CD14-positive monocyte (primary cell): ENCODE results near the gene COMMD10. TPM values are rescaled to one million over a fixed set of nuclear protein-coding genes. Genes with fewer than 3 reads are reported as not detected.

Source experiments
- DNase-seq, 3 donors: peaks; one replicate each; pipeline ENCODE4 v3.0.0-alpha.2; 2011 to 2022
- H2AFZ ChIP-seq: 2 replicates; pipeline ENCODE4 v1.6.0; 2012; ENCODE audit warnings: mild to moderate bottlenecking, low read depth, low read length, inconsistent platforms; ENCODE audit not compliant: insufficient read depth, poor library complexity, severe bottlenecking
- H3K27ac ChIP-seq, 2 donors: 1 replicate in 1 of 2; 2 replicates in 1 of 2; pipeline ENCODE4 v1.5.1; 2012 to 2013; ENCODE audit warnings: low read length in 2 of 2, control low read depth in 1 of 2, inconsistent platforms in 1 of 2, low read depth in 1 of 2, mild to moderate bottlenecking in 1 of 2
- H3K27me3 ChIP-seq, 2 donors: one replicate each; pipeline versions ENCODE4 v1.6.0 to v1.6.1; 2011 to 2013; ENCODE audit warnings: low read length in 2 of 2; ENCODE audit not compliant: control insufficient read depth in 2 of 2, insufficient read depth in 2 of 2
- H3K36me3 ChIP-seq, 2 donors: replicated peaks in 1 of 2; 1 replicate in 1 of 2; 2 replicates in 1 of 2; pipeline versions ENCODE4 v1.5.1 to v1.6.1; 2012 to 2013; ENCODE audit warnings: low read length in 2 of 2, control low read depth in 1 of 2, inconsistent platforms in 1 of 2, mild to moderate bottlenecking in 1 of 2; ENCODE audit not compliant: insufficient read depth in 2 of 2, control insufficient read depth in 1 of 2
- H3K4me1 ChIP-seq, 2 donors: 1 replicate in 1 of 2; 2 replicates in 1 of 2; pipeline versions ENCODE4 v1.5.1 to v1.6.1; 2012 to 2013; ENCODE audit warnings: low read length in 2 of 2, control low read depth in 1 of 2, inconsistent platforms in 1 of 2, mild to moderate bottlenecking in 1 of 2, moderate library complexity in 1 of 2; ENCODE audit not compliant: insufficient read depth in 2 of 2, control insufficient read depth in 1 of 2
- H3K4me2 ChIP-seq: replicated peaks from 2 replicates; pipeline ENCODE3; 2012; ENCODE audit warnings: low read length, moderate library complexity, mild to moderate bottlenecking; ENCODE audit not compliant: poor library complexity, severe bottlenecking; ENCODE audit errors: extremely low read depth
- H3K4me3 ChIP-seq, 3 experiments: fragments of 200-600 bp in 1 of 3; sonication (generic) in 1 of 3; replicated peaks in 1 of 3; 1 replicate in 2 of 3; 2 replicates in 1 of 3; pipeline ENCODE4 v1.5.1; 2011 to 2013; ENCODE audit warnings: low read length in 3 of 3, mild to moderate bottlenecking in 3 of 3, control low read depth in 2 of 3, low read depth in 2 of 3, inconsistent platforms in 1 of 3, moderate library complexity in 1 of 3
- H3K79me2 ChIP-seq: 2 replicates; pipeline ENCODE4 v1.6.0; 2012; ENCODE audit warnings: mild to moderate bottlenecking, control low read depth, inconsistent platforms, low read length, moderate library complexity; ENCODE audit not compliant: insufficient read depth
- H3K9ac ChIP-seq: 2 replicates; pipeline ENCODE4 v1.6.0; 2017; ENCODE audit warnings: low read length, mild to moderate bottlenecking; ENCODE audit not compliant: insufficient read depth, poor library complexity, severe bottlenecking
- H3K9me3 ChIP-seq, 2 donors: replicated peaks in 1 of 2; 1 replicate in 1 of 2; 2 replicates in 1 of 2; pipeline versions ENCODE4 v1.5.1 to v1.6.1; 2012 to 2013; ENCODE audit warnings: low read length in 2 of 2, control low read depth in 1 of 2; ENCODE audit not compliant: control insufficient read depth in 1 of 2, insufficient read depth in 1 of 2
- H4K20me1 ChIP-seq: 2 replicates; pipeline ENCODE4 v1.6.0; 2012; ENCODE audit warnings: mild to moderate bottlenecking, low read length, control low read depth, moderate library complexity; ENCODE audit not compliant: insufficient read depth
- H3K27ac Mint-ChIP-seq, 7 donors: one replicate each; pipeline ENCODE4 v1.8.0; 2020; ENCODE audit warnings: mild to moderate bottlenecking in 7 of 7, mixed read lengths in 7 of 7, moderate library complexity in 6 of 7, inconsistent platforms in 2 of 7
- H3K27me3 Mint-ChIP-seq, 3 donors: one replicate each; pipeline ENCODE4 v1.8.0; 2021 to 2022; ENCODE audit warnings: low read depth in 3 of 3, mild to moderate bottlenecking in 3 of 3, mixed read lengths in 3 of 3, moderate library complexity in 3 of 3, inconsistent platforms in 1 of 3
- H3K36me3 Mint-ChIP-seq, 2 donors: one replicate each; pipeline ENCODE4 v1.8.0; 2020; ENCODE audit warnings: mixed read lengths in 2 of 2, inconsistent platforms in 1 of 2, mild to moderate bottlenecking in 1 of 2
- H3K4me1 Mint-ChIP-seq: one replicate; pipeline ENCODE4 v1.8.0; 2020; ENCODE audit warnings: mild to moderate bottlenecking, mixed read lengths
- H3K4me3 Mint-ChIP-seq, 2 donors: one replicate each; pipeline ENCODE4 v1.8.0; 2020; ENCODE audit warnings: mild to moderate bottlenecking in 2 of 2, mixed read lengths in 2 of 2, moderate library complexity in 1 of 2
- H3K9me3 Mint-ChIP-seq, 7 donors: one replicate each; pipeline ENCODE4 v1.8.0; 2020 to 2022; ENCODE audit warnings: mixed read lengths in 7 of 7, mild to moderate bottlenecking in 6 of 7, moderate library complexity in 6 of 7, inconsistent platforms in 2 of 7
- WGBS: methylation state at CpG from one replicate; pipeline ENCODE4 v1.1.5; 2013; ENCODE audit warnings: missing lambda C conversion rate; ENCODE audit not compliant: insufficient coverage; 5-methylcytosine and 5-hydroxymethylcytosine counted together
- intact Hi-C, 2 donors: fragments of 100-400 bp; cut with micrococcal nuclease; formaldehyde crosslinking; loops; one replicate each; pipeline versions ENCODE4 v1.15.0 to v1.15.1; 2023
- polyA plus RNA-seq, 3 donors: library from polyadenylated mRNA; depleted of rRNA in 1 of 3; unstranded in 2 of 3; stranded (reverse) in 1 of 3; fragments of 300-500 nt in 2 of 3; fragments of >200 nt in 1 of 3; fragmentation: Illumina TruSeq in 2 of 3; gene quantifications; 1 replicate in 2 of 3; 2 replicates in 1 of 3; pipeline ENCODE4 v1.2.3, GENCODE V29; 2012 to 2021
- TF ChIP-seq, protein P1 (sequence below): fragments of 200-600 bp; IDR thresholded peaks from one replicate; pipeline ENCODE4 v1.8.0; 2022; ENCODE audit warnings: antibody characterized with exemption, mild to moderate bottlenecking

The COMMD10 gene
- polyA plus RNA-seq, 3 donors, result 16.9 to 86.1 (median 61.2) TPM

DNA sequence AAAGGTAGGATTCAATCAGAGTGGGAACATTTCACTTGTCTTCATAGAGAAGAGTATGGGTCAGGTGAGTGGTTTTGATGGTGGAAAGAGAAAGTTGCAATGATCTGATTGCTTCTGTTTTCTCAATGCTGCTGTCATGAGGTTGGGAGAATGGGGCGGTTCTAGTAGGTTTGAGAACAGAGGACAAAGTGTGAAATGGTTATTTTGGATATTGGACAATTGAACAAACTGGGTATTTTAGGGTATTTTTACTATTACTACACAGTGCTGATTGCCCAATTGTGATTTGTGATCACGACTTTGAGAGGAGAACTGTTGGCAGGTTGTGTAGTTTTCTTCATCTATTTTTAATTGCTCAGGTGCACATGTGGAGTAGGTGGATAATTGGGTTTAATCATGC is 60.2 kb downstream of the COMMD10 start:
- no peaks in the 10 kb centered on the region for H3K9me3 ChIP-seq
- Mint-ChIP-seq H3K27ac (no peak overlapping the region), H3K4me3 (no peak overlapping the region), H3K9me3 (peaks cover 0 to 4% (median 2%) of the 10 kb centered on the region in 7 donors), H3K4me1 (no peaks in the 10 kb centered on the region), H3K36me3 (peaks cover 9 to 15% of the 10 kb centered on the region in 2 donors), H3K27me3 (no peaks in the 10 kb centered on the region)
- H3K79me2 ChIP-seq, result no peaks in the 10 kb centered on the region
- H3K27me3 ChIP-seq, result no peaks in the 10 kb centered on the region
- H3K4me2 ChIP-seq, result no peak overlapping the region
- intact Hi-C loops, result no loop called here
- H2AFZ ChIP-seq, result no peak overlapping the region
- H3K4me1 ChIP-seq, result no peaks in the 10 kb centered on the region
- 100% methylated on average over 1 of the region's 2 CpGs for WGBS
- DNase-seq, result no peak
- peaks cover 0 to 4% of the 10 kb centered on the region in 2 donors for H3K36me3 ChIP-seq
- no peak overlapping the region for H3K4me3 ChIP-seq
- no peak overlapping the region for H3K9ac ChIP-seq
- TF ChIP-seq, protein P1, sequence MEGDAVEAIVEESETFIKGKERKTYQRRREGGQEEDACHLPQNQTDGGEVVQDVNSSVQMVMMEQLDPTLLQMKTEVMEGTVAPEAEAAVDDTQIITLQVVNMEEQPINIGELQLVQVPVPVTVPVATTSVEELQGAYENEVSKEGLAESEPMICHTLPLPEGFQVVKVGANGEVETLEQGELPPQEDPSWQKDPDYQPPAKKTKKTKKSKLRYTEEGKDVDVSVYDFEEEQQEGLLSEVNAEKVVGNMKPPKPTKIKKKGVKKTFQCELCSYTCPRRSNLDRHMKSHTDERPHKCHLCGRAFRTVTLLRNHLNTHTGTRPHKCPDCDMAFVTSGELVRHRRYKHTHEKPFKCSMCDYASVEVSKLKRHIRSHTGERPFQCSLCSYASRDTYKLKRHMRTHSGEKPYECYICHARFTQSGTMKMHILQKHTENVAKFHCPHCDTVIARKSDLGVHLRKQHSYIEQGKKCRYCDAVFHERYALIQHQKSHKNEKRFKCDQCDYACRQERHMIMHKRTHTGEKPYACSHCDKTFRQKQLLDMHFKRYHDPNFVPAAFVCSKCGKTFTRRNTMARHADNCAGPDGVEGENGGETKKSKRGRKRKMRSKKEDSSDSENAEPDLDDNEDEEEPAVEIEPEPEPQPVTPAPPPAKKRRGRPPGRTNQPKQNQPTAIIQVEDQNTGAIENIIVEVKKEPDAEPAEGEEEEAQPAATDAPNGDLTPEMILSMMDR, result no peak
- no peak overlapping the region for H3K27ac ChIP-seq
- no peaks in the 10 kb centered on the region for H4K20me1 ChIP-seq

DNA sequence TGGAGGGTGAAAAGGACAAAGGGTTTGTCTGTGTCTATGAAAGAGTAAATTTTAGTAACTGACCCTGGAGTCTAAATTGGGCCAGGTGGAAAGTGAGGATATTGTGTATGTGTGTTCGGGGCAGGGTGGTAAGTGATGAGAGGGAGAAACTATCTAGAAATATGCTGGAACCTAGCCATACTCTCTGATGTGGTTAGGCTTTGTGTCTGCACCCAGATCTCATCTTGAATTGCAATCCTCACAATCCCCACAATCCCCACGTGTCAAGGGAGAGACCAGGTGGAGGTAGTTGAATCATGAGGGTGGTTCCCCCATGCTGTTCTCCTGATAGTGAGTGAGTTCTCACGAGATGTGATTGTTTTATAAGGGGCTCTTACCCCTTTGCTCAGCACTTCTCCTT is 60.6 kb downstream of the COMMD10 start:
- no peaks in the 10 kb centered on the region for H3K79me2 ChIP-seq
- H4K20me1 ChIP-seq, result no peaks in the 10 kb centered on the region
- intact Hi-C loops, result no loop called here
- peaks cover 0 to 2% of the 10 kb centered on the region in 2 donors for H3K36me3 ChIP-seq
- H3K4me2 ChIP-seq, result no peak overlapping the region
- Mint-ChIP-seq H3K27me3 (no peaks in the 10 kb centered on the region), H3K9me3 (peaks cover 0 to 4% (median 2%) of the 10 kb centered on the region in 7 donors), H3K4me3 (no peak overlapping the region), H3K4me1 (no peaks in the 10 kb centered on the region), H3K27ac (no peak overlapping the region), H3K36me3 (peaks cover 6 to 14% of the 10 kb centered on the region in 2 donors)
- H3K27ac ChIP-seq, result no peak overlapping the region
- no peaks in the 10 kb centered on the region for H3K27me3 ChIP-seq
- no peaks in the 10 kb centered on the region for H3K9me3 ChIP-seq
- no peak overlapping the region for H3K9ac ChIP-seq
- H3K4me3 ChIP-seq, result no peak overlapping the region
- no CpG with 5 or more reads among the region's 3 CpGs for WGBS
- no peak overlapping the region for H2AFZ ChIP-seq
- TF ChIP-seq, protein P1, result no peak
- no peaks in the 10 kb centered on the region for H3K4me1 ChIP-seq
- no peak for DNase-seq
